H1 (cell line): Measurements from ENCODE around the gene MIGA1. TPM values are rescaled to one million over a fixed set of nuclear protein-coding genes. Genes with fewer than 3 reads are reported as not detected.

Experiments used
- BCL11A ChIP-seq, 2 experiments: IDR thresholded peaks; one replicate each; pipeline ENCODE4 v1.6.1; 2011; ENCODE audit warnings: low read depth in 2 of 2, low read length in 2 of 2, mild to moderate bottlenecking in 2 of 2
- CHD7 ChIP-seq: fragments of 300-600 bp; sonication (generic); IDR thresholded peaks from 2 replicates; pipeline ENCODE4 v1.7.1; 2012; ENCODE audit warnings: low read length, moderate library complexity, mild to moderate bottlenecking, inconsistent platforms; ENCODE audit not compliant: insufficient replicate concordance
- JUND ChIP-seq: IDR thresholded peaks from 2 replicates; pipeline ENCODE4 v1.6.1; 2011; ENCODE audit warnings: mild to moderate bottlenecking, improper control_type of control experiment, low read length
- SIX5 ChIP-seq: IDR thresholded peaks from 2 replicates; pipeline ENCODE4 v1.6.1; 2011; ENCODE audit warnings: mild to moderate bottlenecking, low read depth, low read length
- TAF1 ChIP-seq: IDR thresholded peaks from 2 replicates; pipeline ENCODE4 v1.6.1; 2011; ENCODE audit warnings: mild to moderate bottlenecking, low read depth, low read length
- TEAD4 ChIP-seq: IDR thresholded peaks from 2 replicates; pipeline ENCODE4 v1.6.1; 2012; ENCODE audit warnings: low read depth, low read length, inconsistent platforms, mixed read lengths
- polyA plus RNA-seq, 7 experiments: library from polyadenylated mRNA; depleted of rRNA in 3 of 7; stranded (reverse) in 5 of 7; unstranded in 2 of 7; fragments of >200 nt in 5 of 7; fragments of 200-250 nt in 2 of 7; gene quantifications; 1 replicate in 5 of 7; 2 replicates in 1 of 7; 4 replicates in 1 of 7; pipeline versions ENCODE4 v1.2.1 to v1.2.3, GENCODE V29; 2011 to 2013; ENCODE audit warnings: missing spikeins in 2 of 7, mixed read lengths in 2 of 7
- total RNA-seq: library from RNA; stranded (reverse); fragmentation: NEBNext Ultra II Directional; extraction: Animal tissue kit (Norgen Biotek cat#: 25700); gene quantifications from 2 replicates; pipeline ENCODE4 v1.2.1, GENCODE V29; 2021

MIGA1 gene
- total and polyA plus RNA-seq, 2 of the 8 experiments (the other 6 are each of a cell fraction or from before 2014, with no cell fraction given), result 0.95 to 7.0 TPM

GRCh38 chr1:77797991-77798390 is 18.5 kb downstream of the MIGA1 start (continued):
- TF ChIP-seq CHD7, result no peak
- TF ChIP-seq BCL11A (IDR thresholded peaks at IDR 0.05; ENCODE audit: low read depth in 2 of 2, low read length in 2 of 2), result no peak
- no peak for TF ChIP-seq TAF1
- TF ChIP-seq JUND, result no peak
- TF ChIP-seq SIX5, result no peak
- TF ChIP-seq TEAD4, result no peak
